Panc1 (cell line): ENCODE data around the gene CTSA. TPM values are rescaled to one million over a fixed set of nuclear protein-coding genes. Genes with fewer than 3 reads are reported as not detected.

Experiments
- ATAC-seq: fragments of 200-7000 bp; cut with Tn5 transposase; 2 replicates; pipeline ENCODE4 v1.9.1; 2020; ENCODE audit warnings: mild to moderate bottlenecking, moderate library complexity
- BruUV-seq: library from RNA; stranded (reverse); fragments of 400-500 nt; replicated peaks from 2 replicates; lab custom pipeline; 2021; lab: Mats Ljungman, UMichigan
- CTCF ChIA-PET: fragments of 300-600 bp; sonication (Branson Sonifier 250); formaldehyde crosslinking; loops from one replicate; lab custom pipeline; 2022; ENCODE audit warnings: antibody characterized with exemption; lab: Charles Lee
- POLR2A ChIA-PET: fragments of 300-600 bp; sonication (Branson Sonifier 250); formaldehyde crosslinking; loops from one replicate; lab custom pipeline; 2022; ENCODE audit warnings: antibody characterized with exemption; lab: Charles Lee
- DNase-seq: peaks from one replicate; pipeline ENCODE4 v3.0.0-alpha.2; 2010; ENCODE audit warnings: low read depth, low spot score
- H3K27ac ChIP-seq: 2 replicates; pipeline ENCODE4 v1.5.1; 2011; ENCODE audit warnings: mild to moderate bottlenecking, low read length, inconsistent platforms
- H3K27me3 ChIP-seq: fragments of 200-500 bp; sonication (Bioruptor generic); 2 replicates; pipeline ENCODE4 v1.6.0; 2014; ENCODE audit warnings: low read length, inconsistent platforms; ENCODE audit not compliant: control insufficient read depth, insufficient read depth
- H3K36me3 ChIP-seq: fragments of 200-500 bp; sonication (Bioruptor generic); 2 replicates; pipeline ENCODE4 v1.5.1; 2014; ENCODE audit warnings: inconsistent platforms, mild to moderate bottlenecking, low read length, moderate library complexity; ENCODE audit not compliant: control insufficient read depth, insufficient read depth
- H3K4me1 ChIP-seq: 2 replicates; pipeline ENCODE4 v1.5.1; 2011; ENCODE audit warnings: inconsistent platforms, mild to moderate bottlenecking, low read length, moderate library complexity; ENCODE audit not compliant: control insufficient read depth, insufficient read depth
- H3K4me3 ChIP-seq, 2 experiments: 2 replicates each; pipeline ENCODE4 v1.5.1; 2011 to 2012; ENCODE audit warnings: low read depth in 2 of 2, low read length in 2 of 2, mild to moderate bottlenecking in 2 of 2, inconsistent platforms in 1 of 2, moderate library complexity in 1 of 2
- H3K9me3 ChIP-seq: fragments of 200-500 bp; sonication (Bioruptor generic); 2 replicates; pipeline ENCODE4 v1.5.1; 2014; ENCODE audit warnings: low read depth, mild to moderate bottlenecking, inconsistent platforms, low read length, moderate library complexity; ENCODE audit not compliant: control insufficient read depth, insufficient read depth
- POLR2AphosphoS5 ChIP-seq: IDR thresholded peaks from 2 replicates; pipeline ENCODE4 v1.6.1; 2012; ENCODE audit warnings: mild to moderate bottlenecking, low read depth, low read length, moderate library complexity
- SIN3A ChIP-seq: IDR thresholded peaks from 2 replicates; pipeline ENCODE4 v1.6.1; 2012; ENCODE audit warnings: low read depth, mild to moderate bottlenecking, low read length, moderate library complexity, borderline replicate concordance; ENCODE audit not compliant: insufficient read depth
- TCF7L2 ChIP-seq: IDR thresholded peaks from 2 replicates; pipeline ENCODE4 v1.6.1; 2011; ENCODE audit warnings: mild to moderate bottlenecking, low read depth, low read length, inconsistent platforms
- in situ Hi-C: cut with HindIII; loops from 2 replicates; pipeline ENCODE4 v1.10.0; 2016; ENCODE audit warnings: low sequenced_read_pairs, low pct_unique_long_range_greater_than_20kb
- intact Hi-C: fragments of 100-400 bp; cut with micrococcal nuclease; formaldehyde crosslinking; loops from one replicate; pipeline ENCODE4 v1.10.0; 2022; ENCODE audit not compliant: unreplicated experiment
- total RNA-seq: library from RNA; stranded (reverse); gene quantifications from one replicate; pipeline ENCODE4 v1.2.1, GENCODE V29; 2021; ENCODE audit not compliant: unreplicated experiment
- TF ChIP-seq, protein P1 (sequence below): fragments of 450-650 bp; IDR thresholded peaks from 2 replicates; pipeline ENCODE4 v1.5.1; 2017; ENCODE audit warnings: mild to moderate bottlenecking
- TF ChIP-seq, protein P2 (sequence below), 2 experiments: IDR thresholded peaks; 2 replicates each; pipeline ENCODE4 v1.6.1; 2011 to 2012; ENCODE audit warnings: low read depth in 2 of 2, control low read depth in 1 of 2, low read length in 1 of 2, mild to moderate bottlenecking in 1 of 2, moderate library complexity in 1 of 2; ENCODE audit not compliant: insufficient read depth in 1 of 2

Gene CTSA
- total RNA-seq, 1 experiment from 2014 or later = 232 TPM

DNA sequence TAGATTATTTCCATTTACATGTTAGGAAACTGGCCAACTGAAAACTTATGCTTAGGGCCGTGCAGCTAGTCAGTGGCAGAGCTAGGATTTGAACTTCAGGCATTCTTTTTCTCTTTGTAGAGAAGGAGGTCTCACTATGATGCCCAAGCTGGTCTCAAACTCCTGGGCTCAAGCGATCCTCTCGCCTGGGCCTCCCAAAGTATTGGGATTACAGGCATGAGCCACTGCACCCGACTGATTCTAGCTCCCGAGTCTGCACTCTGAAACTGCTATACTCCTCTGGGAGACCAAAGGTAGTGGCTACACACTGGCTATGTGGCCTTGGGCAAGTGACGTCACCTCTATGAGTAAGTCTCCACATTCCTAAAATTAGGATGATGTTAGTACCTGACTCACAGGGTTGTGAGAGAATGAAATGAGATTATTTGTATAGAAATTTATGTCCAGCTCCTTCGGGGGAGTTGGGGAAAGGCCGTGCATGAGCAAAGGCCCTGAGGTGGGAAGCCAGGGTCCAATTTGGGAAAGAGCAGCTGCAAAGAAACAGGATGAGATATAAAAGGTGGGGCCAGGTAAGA is 14.5 kb downstream of the CTSA start:
- no peaks in the 10 kb centered on the region for H3K9me3 ChIP-seq
- intact Hi-C loops = no loop called here
- BruUV-seq = no TSS peak
- POLR2A ChIA-PET = interaction anchor here (1.1 kb wide), 1 partner anchor 19 kb away, joined by 6 read pairs; no protein-coding TSS in a partner anchor
- CTCF ChIA-PET = interaction anchor here (0.5 to 1.5 kb wide), 3 partner anchors 13 to 54 kb away, joined by 3 to 4 read pairs (median 3); no protein-coding TSS in a partner anchor
- H3K36me3 ChIP-seq = no peaks in the 10 kb centered on the region
- H3K27ac ChIP-seq = no peak overlapping the region
- no peaks in the 10 kb centered on the region for H3K27me3 ChIP-seq
- no peak overlapping the region for H3K4me3 ChIP-seq
- peak; percentile 69 for ATAC-seq
- no peak for TF ChIP-seq POLR2AphosphoS5
- TF ChIP-seq TCF7L2 = no peak
- TF ChIP-seq, protein P1, sequence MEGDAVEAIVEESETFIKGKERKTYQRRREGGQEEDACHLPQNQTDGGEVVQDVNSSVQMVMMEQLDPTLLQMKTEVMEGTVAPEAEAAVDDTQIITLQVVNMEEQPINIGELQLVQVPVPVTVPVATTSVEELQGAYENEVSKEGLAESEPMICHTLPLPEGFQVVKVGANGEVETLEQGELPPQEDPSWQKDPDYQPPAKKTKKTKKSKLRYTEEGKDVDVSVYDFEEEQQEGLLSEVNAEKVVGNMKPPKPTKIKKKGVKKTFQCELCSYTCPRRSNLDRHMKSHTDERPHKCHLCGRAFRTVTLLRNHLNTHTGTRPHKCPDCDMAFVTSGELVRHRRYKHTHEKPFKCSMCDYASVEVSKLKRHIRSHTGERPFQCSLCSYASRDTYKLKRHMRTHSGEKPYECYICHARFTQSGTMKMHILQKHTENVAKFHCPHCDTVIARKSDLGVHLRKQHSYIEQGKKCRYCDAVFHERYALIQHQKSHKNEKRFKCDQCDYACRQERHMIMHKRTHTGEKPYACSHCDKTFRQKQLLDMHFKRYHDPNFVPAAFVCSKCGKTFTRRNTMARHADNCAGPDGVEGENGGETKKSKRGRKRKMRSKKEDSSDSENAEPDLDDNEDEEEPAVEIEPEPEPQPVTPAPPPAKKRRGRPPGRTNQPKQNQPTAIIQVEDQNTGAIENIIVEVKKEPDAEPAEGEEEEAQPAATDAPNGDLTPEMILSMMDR = no peak
- TF ChIP-seq SIN3A = no peak
- TF ChIP-seq, protein P2, sequence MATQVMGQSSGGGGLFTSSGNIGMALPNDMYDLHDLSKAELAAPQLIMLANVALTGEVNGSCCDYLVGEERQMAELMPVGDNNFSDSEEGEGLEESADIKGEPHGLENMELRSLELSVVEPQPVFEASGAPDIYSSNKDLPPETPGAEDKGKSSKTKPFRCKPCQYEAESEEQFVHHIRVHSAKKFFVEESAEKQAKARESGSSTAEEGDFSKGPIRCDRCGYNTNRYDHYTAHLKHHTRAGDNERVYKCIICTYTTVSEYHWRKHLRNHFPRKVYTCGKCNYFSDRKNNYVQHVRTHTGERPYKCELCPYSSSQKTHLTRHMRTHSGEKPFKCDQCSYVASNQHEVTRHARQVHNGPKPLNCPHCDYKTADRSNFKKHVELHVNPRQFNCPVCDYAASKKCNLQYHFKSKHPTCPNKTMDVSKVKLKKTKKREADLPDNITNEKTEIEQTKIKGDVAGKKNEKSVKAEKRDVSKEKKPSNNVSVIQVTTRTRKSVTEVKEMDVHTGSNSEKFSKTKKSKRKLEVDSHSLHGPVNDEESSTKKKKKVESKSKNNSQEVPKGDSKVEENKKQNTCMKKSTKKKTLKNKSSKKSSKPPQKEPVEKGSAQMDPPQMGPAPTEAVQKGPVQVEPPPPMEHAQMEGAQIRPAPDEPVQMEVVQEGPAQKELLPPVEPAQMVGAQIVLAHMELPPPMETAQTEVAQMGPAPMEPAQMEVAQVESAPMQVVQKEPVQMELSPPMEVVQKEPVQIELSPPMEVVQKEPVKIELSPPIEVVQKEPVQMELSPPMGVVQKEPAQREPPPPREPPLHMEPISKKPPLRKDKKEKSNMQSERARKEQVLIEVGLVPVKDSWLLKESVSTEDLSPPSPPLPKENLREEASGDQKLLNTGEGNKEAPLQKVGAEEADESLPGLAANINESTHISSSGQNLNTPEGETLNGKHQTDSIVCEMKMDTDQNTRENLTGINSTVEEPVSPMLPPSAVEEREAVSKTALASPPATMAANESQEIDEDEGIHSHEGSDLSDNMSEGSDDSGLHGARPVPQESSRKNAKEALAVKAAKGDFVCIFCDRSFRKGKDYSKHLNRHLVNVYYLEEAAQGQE (IDR thresholded peaks at IDR 0.05; ENCODE audit: insufficient read depth in 1 of 2, low read depth in 2 of 2, low read length in 1 of 2) = no peak
- DNase-seq = peak; percentile 58
- in situ Hi-C loops = no loop called here
- H3K4me1 ChIP-seq = peaks cover 8% of the 10 kb centered on the region

DNA sequence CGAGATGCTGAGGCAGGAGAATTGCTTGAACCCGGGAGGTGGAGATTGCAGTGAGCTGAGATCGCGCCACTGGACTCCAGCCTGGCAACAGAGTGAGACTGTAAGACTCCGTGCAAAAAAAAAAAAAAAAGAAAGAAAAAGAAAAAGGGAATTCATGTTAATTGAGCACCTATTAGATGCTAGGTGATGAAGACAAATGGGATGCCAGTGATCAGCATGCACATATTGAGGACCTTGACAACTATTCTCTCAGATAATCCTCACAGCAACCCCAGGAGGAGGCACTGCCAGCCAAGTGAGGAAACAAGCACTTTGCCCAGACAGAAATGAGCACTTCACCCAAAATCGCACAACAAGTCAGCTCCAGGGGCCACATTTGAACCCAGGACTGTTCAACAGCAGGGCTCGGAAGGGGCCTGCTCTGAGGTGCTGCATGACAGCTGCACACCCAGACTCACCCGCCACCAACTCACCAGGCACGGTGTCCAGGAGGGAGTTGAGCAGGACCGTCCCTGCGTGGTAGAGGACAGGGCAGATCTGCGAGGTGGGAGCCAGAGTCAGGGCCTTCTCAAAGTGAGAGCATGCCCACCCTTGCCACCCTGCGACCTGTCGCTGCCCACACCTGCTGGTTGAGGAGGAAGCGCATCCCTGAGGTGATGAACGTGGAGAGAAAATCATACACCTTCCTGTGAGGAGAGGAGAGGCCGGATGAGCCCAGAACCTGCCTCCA is 16.2 kb downstream of the CTSA start:
- TF ChIP-seq, protein P1 = no peak
- TF ChIP-seq SIN3A (no peak), TCF7L2 (no peak), POLR2AphosphoS5 (no peak)
- no TSS peak for BruUV-seq
- no peaks in the 10 kb centered on the region for H3K9me3 ChIP-seq
- POLR2A ChIA-PET = interaction anchor here (0.6 kb wide), 1 partner anchor 573 kb away, joined by 3 read pairs; no protein-coding TSS in a partner anchor
- in situ Hi-C loops = no loop called here
- peaks cover 17% of the 10 kb centered on the region for H3K4me1 ChIP-seq
- no peak overlapping the region for H3K27ac ChIP-seq
- ATAC-seq (no peak), DNase-seq (no peak)
- no peaks in the 10 kb centered on the region for H3K27me3 ChIP-seq
- H3K36me3 ChIP-seq = no peaks in the 10 kb centered on the region
- CTCF ChIA-PET = no interaction called here
- no peak overlapping the region for H3K4me3 ChIP-seq
- intact Hi-C loops = no loop called here
